Adipocyte (in vitro differentiated cells): ENCODE measurements around the gene NSD2.
"Not testable (repeated sequence)": the region's sequence is repeated elsewhere in the genome, so short reads cannot be mapped to it uniquely, and the experiment has no call there.

Experiments
- DNase-seq: peaks from one replicate; pipeline ENCODE4 v3.0.0-alpha.2; 2015; ENCODE audit warnings: low read depth
- H3K27me3 ChIP-seq: replicated peaks from 2 replicates; pipeline ENCODE4 v1.7.0; 2013; ENCODE audit warnings: mild to moderate bottlenecking, low read length, moderate library complexity; ENCODE audit not compliant: control insufficient read depth, insufficient read depth
- H3K36me3 ChIP-seq: 2 replicates; pipeline ENCODE4 v1.7.0; 2013; ENCODE audit warnings: low read length, mild to moderate bottlenecking, moderate library complexity; ENCODE audit not compliant: control insufficient read depth, insufficient read depth, severe bottlenecking
- H3K4me1 ChIP-seq: 2 replicates; pipeline ENCODE4 v1.7.0; 2013; ENCODE audit warnings: mild to moderate bottlenecking, low read length, moderate library complexity; ENCODE audit not compliant: control insufficient read depth, insufficient read depth
- H3K4me3 ChIP-seq: 2 replicates; pipeline ENCODE4 v1.7.0; 2013; ENCODE audit warnings: mild to moderate bottlenecking, low read length, moderate library complexity
- H3K9ac ChIP-seq: 2 replicates; pipeline ENCODE4 v1.7.0; 2013; ENCODE audit warnings: mild to moderate bottlenecking, low read length, moderate library complexity
- H3K9me3 ChIP-seq: 2 replicates; pipeline ENCODE4 v1.7.0; 2013; ENCODE audit warnings: mild to moderate bottlenecking, low read length, moderate library complexity; ENCODE audit not compliant: control insufficient read depth

Gene NSD2

DNA sequence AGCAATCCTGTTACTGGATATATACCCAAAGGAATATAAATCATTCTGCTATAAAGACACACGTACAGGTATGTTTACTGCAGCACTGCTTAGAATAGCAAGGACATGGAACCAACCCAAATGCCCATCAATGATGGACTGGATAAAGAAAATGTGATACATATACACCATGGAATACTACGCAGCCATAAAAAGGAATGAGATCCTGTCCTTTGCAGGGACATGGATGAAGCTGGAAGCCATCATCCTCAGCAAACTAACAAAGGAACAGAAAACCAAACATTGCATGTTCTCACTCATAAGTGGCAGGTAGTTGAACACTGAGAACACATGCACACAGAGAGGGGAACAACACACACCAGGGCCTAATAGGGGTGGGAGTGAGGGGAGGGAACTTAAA is 132.2 kb downstream of the NSD2 start:
- not testable (repeated sequence) for DNase-seq, H3K4me1 ChIP-seq, H3K4me3 ChIP-seq, H3K9me3 ChIP-seq, H3K27me3 ChIP-seq, H3K9ac ChIP-seq
- H3K36me3 ChIP-seq: peaks cover 24% of the 10 kb centered on the region

DNA sequence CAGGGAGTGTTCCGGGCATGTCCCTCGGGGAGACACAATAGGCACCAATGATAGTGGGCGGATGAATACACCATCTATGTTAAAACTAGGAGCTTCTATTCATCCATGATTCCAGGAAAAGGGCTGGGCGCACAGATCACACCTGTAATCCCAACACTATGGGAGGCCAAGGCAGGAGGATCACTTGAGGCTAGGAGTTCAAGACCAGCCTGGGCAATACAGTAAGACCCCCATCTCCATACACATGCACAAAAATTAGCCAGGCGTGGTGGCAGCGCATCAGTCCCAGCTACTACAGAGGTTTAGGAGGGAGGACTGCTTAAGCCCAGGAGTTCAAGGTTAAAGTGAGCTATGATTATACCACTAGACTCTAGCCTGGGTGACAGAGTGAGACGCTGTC is 135.2 kb downstream of the NSD2 start:
- Histone ChIP-seq H3K27me3 (no peaks in the 10 kb centered on the region), H3K4me1 (peaks cover 19% of the 10 kb centered on the region), H3K9me3 (no peaks in the 10 kb centered on the region), H3K4me3 (no peak overlapping the region), H3K9ac (no peak overlapping the region), H3K36me3 (peaks cover 13% of the 10 kb centered on the region)
- no peak for DNase-seq

DNA sequence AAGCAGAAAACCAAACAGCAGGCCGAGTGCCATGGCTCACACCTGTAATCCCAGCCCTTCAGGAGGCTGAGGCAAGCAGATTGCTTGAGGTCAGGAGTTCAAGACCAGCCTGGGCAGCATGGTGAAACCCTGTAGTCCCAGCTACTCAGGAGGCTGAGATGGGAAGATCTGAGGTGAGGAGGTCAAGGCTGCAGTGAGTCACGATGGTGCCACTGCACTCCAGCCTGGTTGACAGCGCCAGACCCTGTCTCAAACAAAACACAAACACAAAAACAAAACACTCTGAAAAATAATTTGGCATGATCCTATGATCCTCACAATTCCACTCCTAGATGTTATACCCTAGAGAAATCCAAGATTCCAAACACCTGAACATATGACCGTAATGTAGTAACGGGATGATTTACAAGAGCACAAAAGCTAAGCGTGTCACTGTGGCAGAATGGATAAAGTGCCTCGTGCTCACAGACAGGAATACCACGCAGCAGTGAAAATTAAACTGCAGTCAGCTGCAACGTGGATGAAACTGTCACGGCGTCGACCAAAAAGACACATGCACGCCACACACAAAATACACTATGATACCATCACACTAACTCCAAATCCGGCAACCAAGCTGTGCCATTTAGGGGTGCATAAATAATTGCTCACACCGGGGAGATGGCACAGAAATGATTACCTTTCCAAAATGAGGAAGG is 135.9 kb downstream of the NSD2 start:
- Histone ChIP-seq H3K4me1 (peaks cover 23% of the 10 kb centered on the region), H3K9me3 (no peaks in the 10 kb centered on the region), H3K27me3 (no peaks in the 10 kb centered on the region), H3K4me3 (peak overlapping the region; percentile 97), H3K9ac (peak overlapping the region; percentile 98), H3K36me3 (peaks cover 13% of the 10 kb centered on the region)
- no peak for DNase-seq

DNA sequence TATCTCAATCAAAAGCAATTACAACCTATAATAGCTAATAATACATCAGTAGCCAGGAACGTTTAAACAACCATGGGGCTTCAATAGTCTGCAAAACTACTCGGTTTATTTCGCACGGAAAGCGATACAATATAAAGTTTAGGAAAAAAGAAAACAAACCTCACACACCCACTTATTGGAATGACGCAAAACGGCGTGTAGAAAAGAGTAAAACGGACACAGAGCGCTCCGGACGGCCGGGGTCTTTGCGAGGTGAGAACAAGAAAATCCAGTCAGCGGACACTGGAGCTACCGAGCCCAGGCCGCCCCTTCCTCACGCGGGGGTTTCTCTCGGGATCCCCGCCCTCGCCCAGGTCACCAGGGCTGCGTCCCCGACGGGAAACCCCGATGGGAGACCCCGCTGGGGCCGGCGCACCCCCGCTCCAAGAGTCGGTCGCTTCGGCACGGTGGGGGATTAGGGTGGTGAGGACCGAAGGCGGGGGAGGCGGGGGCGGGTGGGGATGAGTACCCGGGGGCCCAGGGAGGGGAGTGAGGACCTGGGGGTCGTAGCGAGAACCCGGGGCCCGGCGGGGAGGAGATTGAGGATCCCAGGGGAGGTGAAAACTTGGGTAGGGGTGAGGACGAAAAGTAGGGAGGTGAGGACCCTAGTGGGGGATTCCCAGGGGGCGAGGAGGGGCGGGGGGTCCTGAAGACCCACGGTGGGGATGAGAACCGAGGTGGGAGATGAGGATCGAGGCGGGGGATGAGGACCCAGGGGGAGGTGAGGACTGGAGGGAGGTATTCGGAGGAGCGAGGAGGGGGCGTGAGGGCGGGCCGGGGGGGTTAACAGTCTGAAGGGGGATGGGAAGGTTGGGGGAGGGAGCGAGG is 136.8 kb downstream of the NSD2 start:
- Histone ChIP-seq H3K27me3 (no peaks in the 10 kb centered on the region), H3K4me3 (peak overlapping the region; percentile 97), H3K4me1 (peaks cover 23% of the 10 kb centered on the region), H3K9me3 (no peaks in the 10 kb centered on the region), H3K9ac (peak overlapping the region; percentile 98), H3K36me3 (peaks cover 13% of the 10 kb centered on the region)
- DNase-seq: peak; percentile 60

DNA sequence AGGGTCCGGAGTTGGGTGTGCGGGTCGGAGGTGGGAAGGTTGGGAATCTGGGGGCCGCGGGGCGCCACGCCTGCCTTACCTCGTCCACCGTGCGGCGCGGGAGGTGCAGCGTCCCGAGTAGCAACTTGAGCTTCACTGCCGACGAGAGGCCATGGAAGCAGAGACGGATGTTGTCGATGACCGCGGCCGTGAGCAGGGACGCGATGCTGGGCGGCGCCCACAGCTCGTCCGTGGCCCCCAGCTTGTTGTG is 137.4 kb downstream of the NSD2 start:
- Histone ChIP-seq H3K36me3 (peaks cover 8% of the 10 kb centered on the region), H3K9ac (peak overlapping the region; percentile 98), H3K4me1 (peaks cover 23% of the 10 kb centered on the region), H3K9me3 (no peaks in the 10 kb centered on the region), H3K4me3 (peak overlapping the region; percentile 97), H3K27me3 (no peaks in the 10 kb centered on the region)
- no peak for DNase-seq

DNA sequence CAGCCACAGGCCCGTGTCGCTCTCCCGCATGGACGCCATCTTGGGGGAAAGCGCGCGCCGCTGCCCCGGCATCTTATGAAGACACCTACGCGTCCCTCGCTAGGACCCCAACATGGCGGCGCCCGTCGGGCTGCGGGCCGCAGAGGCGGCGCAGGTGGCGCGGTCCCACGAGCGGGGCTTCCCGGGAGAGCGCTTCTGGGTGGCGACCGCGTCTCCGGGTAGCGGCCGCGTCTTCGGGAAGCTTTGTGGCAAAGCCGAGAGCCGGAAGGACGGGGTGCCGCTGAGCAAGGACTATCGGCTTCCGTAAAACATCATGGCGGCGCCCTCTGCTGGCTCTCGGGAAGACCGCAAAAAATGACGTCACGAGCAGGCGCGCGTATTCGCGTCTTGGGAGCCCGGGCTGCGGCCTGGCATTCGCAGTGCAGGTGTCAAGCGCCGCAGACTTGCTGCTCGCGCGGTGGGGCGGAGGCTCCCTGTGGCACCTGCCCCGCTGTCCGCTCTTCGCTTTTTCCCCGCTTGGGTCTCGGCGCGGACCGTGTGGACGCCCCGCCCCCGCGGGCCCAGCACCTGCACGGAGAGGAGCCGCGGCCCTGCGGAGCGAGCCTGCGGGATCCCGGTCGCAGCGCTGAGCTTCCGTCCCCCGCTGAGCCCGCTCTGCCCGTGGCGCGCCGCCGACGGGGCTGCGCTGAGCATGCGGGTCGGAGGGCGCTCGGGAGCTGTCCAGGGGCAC is 137.9 kb downstream of the NSD2 start, which contains the start of gene NELFA:
TSS of gene NELFA (minus strand) at position 54 of the 730 bp plus-strand sequence. CDS start at position 39, 15 bp downstream.
- Histone ChIP-seq H3K9ac (peak within 1 kb of the TSS; percentile 98), H3K27me3 (no peaks in the 10 kb centered on the region), H3K4me3 (peak within 1 kb of the TSS; percentile 97), H3K36me3 (peaks cover 7% of the 10 kb centered on the region), H3K4me1 (peaks cover 23% of the 10 kb centered on the region), H3K9me3 (no peaks in the 10 kb centered on the region)
- peak; percentile 97 for DNase-seq

DNA sequence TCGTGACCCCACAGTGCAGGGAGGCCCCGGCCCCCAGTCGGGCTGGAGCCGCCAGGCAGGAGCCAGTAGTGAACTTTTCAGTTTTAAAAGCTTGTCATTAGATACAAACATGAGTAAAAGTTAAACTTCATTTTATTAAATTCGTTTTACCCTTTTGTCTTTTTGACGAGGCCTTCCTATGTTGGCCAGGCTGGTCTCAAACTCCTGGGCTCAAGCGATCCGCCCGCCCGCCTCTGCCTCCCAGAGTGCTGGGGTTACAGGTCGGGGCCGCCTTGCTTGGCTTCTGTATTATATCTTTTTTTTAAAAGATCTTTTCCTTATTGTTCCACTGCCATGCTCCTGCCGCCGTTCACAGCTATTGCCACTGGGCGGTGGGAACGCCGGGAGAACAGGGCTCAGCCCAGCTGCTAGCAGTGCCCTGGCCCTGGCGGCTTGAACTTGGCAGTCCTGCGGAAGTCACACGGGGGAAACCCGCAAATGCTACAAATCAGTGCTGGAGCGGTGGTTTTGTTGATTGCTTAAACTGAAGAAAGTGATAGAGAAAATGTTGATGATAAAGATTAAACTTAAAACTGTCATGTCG is 138.5 kb downstream of the NSD2 start:
- DNase-seq: peak; percentile 63

DNA sequence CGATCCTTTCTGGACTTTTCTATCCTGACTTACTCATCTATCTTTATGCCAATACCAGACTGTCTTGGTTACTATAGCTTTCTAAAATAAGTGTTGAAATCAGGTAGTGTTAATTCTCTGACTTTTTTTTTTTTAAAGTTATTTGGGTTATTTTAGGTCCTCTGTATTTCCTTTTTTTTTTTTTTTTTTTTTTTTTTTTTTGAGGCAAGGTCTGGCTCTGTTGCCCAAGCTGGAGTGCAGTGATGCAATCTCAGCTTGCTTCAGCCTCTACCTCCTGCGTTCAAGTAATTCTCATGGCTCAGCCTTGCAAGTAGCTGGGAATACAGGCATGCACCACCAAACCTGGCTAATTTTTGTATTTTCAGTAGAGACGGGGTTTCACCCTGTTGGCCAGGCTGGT is 140.4 kb downstream of the NSD2 start:
- no peaks in the 10 kb centered on the region for H3K9me3 ChIP-seq
- DNase-seq: peak; percentile 8
- no peaks in the 10 kb centered on the region for H3K27me3 ChIP-seq
- no peaks in the 10 kb centered on the region for H3K36me3 ChIP-seq
- peaks cover 23% of the 10 kb centered on the region for H3K4me1 ChIP-seq
- H3K4me3 ChIP-seq: no peak overlapping the region
- H3K9ac ChIP-seq: no peak overlapping the region

More for the DNA sequence above, 138.5 kb downstream of the NSD2 start:
- Histone ChIP-seq H3K4me1 (peaks cover 23% of the 10 kb centered on the region), H3K9me3 (no peaks in the 10 kb centered on the region), H3K9ac (peak overlapping the region; percentile 98), H3K36me3 (peaks cover 7% of the 10 kb centered on the region), H3K27me3 (no peaks in the 10 kb centered on the region), H3K4me3 (peak overlapping the region; percentile 97)

DNA sequence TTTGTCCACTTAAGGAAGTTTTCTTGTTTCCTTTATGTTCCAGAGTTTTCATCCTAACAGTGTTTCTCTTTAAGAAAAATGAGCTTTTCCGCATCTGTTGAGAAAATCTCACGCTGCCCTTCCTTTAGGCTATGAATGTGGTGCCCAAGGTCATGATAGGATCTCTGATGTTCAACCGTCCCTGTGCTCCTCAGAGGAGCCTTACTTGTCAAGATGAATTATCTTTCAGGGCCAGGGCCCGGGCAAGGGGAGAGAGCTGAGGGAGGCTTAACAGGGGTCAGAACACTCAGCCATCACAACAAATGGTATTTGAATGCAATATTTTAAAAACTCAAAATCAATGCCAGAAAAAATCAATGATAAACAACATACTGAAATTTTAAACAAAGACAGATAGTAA is 143.8 kb downstream of the NSD2 start:
- no peak overlapping the region for H3K4me3 ChIP-seq
- H3K9ac ChIP-seq: no peak overlapping the region
- no peaks in the 10 kb centered on the region for H3K36me3 ChIP-seq
- peaks cover 9% of the 10 kb centered on the region for H3K4me1 ChIP-seq
- no peak for DNase-seq
- peaks cover 5% of the 10 kb centered on the region for H3K27me3 ChIP-seq
- H3K9me3 ChIP-seq: no peaks in the 10 kb centered on the region

DNA sequence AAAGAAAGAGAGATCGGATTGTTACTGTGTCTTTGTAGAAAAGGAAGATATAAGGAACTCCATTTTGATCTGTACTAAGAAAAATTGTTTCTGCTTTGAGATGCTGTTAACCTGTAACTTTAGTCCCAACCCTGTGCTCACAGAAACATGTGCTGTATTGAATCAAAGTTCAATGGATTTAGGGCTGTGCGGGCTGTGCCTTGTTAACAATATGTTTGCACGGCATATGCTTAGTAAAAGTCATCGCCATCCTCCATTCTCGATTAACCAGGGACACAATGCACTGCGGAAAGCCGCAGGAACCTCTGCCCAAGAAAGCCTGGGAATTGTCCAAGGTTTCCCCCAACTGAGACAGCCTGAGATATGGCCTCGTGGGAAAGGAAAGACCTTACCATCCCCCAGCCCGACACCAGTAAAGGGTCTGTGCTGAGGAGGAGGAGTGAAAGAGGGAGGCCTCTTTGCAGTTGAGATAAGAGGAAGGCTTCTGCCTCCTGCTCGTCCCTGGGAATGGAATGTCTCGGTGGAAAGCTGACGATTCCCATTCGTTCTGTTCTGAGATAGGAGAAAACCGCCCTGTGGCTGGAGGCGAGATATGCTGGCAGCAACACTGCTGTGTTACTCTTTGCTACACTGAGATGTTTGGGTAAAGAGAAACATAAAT is 150.3 kb downstream of the NSD2 start:
- H3K9ac ChIP-seq, H3K4me1 ChIP-seq, DNase-seq, H3K4me3 ChIP-seq, H3K9me3 ChIP-seq, H3K27me3 ChIP-seq, H3K36me3 ChIP-seq: not testable (repeated sequence)
